Measurements from ENCODE around the gene RELN.
"Not testable (repeated sequence)": the region's sequence is repeated elsewhere in the genome, so short reads cannot be mapped to it uniquely, and the experiment has no call there.

RELN gene

DNA sequence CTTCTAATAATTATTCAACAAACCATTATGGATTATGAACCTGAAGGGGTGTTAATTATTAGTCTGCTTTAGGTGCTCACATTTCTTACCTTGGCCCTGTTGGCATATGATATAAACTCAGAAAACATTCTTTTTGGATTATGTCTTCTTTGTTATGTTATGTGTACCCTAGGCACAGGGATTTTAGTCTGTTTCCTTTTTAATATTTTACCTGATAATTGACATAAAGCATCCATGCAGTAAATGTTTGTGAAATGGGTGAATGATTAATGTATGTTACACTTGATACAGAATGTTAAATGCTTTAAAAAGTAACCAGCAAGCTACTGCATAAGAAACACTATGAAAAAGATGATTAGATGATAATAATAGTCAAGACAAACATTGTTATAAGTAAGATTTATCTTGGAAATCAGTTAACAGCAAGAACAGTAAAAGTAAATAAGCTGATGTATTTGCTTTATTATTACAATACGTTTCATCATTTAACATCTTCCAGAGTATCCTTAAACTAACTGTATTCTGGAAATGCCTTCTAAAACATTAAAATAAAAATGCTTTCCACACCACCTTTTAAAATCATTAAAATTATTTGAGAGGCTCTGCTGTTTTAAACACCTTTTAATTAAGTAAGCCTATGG, 204.7 kb downstream of the RELN start:
- DNase-seq (ENCODE audit: low spot score): no peak

DNA sequence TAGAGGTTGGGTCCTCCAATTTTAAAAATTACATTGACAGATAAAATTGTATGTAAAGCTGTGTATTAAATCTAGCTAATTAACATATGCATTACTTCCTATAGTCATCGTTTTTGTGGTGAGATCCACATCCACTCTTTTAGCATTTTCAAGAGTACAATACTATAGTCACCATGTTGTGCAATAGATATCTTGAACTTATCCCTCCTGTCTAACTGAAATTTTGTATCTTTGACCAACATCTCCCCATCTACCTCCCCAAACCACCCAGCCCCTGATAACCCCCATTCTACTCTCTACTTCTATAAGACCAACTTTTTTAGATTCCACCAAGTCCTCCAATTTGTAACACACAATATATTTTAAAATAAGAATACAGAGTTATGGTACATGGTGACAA, 208.0 kb downstream of the RELN start:
- DNase-seq (ENCODE audit: low spot score): no peak

DNA sequence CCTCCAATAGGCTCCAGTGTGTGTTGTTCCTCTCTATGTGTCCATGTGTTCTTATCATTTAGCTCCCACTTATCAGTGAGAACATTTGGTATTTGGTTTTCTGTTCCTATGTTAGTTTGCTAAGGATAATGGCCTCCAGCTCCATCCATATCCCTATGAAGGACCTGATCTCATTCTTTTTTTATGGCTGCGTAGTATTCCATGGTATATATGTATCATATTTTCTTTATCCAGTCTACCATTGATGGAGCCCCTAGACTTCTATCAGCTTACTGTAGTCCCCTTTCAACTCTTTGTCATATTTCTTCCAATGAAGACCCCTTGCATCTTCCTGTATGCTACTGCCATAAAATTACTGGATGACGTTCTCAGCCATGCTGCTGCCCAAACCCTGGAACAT, 208.9 kb downstream of the RELN start:
- not testable (repeated sequence) for DNase-seq (ENCODE audit: low spot score)

DNA sequence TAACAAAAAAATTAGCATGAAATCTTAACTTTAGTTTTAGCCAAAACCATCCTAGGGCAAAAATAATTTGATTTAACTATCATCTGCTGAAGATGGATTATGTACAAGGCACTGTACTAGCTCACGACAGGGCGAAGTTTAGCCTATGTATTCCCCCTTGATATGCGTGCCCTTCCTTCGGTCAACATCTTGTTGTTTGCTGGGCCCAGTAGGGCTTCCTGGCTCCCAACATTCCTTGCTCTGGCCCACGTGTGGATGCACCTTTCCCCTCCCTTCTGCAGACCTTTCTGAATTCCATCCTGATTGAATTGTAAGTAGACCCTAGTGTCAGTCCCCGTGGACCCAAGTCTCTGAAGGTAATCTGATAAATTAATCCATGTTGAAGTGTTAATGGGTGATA, 212.0 kb downstream of the RELN start:
- no peak for DNase-seq (ENCODE audit: low spot score)

DNA sequence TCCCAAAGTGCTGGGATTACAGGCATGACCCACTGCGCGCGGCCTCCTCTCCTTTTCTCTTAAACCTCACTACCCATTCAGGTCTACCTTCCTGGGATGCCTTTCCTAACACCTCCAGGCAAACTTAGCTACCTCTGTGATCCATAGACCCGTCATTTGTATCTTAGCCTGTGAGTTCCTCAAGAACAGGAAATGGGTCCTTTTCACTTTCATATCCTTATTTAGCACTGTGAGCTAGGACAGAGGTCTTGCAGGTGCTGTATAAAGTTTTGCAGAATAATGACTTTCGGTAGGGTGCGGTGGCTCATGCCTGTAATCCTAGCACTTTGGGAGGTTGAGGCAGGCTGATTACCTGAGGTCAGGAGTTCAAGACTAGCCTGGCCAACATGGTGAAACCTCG, 215.7 kb downstream of the RELN start:
- no peak for DNase-seq (ENCODE audit: low spot score)

DNA sequence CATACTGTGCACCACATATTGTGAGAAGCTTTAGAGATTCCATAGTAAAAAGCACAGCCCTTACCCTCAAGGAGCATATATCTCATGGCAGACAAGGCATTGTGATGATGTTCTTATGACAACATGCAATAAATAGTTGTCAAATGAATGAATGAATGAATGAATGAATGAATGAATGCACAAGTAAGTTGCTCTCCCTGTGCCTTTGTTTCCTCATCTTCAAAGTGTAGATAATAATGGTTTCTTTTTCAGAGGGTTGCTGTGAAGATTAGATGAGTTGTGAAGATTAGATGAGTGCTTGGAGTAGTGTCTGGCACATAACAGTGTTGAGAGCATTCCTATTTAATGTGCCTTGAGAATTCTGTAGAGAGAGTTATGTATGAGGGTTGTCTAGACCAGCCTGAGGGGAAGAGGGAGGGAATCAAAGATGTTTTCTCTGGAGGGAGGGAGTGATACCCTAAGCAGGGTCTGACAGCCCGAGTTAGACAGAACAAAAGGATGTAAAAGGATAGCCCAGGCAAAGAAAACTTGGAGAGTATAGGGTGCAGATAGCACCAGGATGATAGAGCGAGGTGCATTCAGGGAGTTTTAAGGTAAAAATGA, 217.2 kb downstream of the RELN start:
- no peak for DNase-seq (ENCODE audit: low spot score)

DNA sequence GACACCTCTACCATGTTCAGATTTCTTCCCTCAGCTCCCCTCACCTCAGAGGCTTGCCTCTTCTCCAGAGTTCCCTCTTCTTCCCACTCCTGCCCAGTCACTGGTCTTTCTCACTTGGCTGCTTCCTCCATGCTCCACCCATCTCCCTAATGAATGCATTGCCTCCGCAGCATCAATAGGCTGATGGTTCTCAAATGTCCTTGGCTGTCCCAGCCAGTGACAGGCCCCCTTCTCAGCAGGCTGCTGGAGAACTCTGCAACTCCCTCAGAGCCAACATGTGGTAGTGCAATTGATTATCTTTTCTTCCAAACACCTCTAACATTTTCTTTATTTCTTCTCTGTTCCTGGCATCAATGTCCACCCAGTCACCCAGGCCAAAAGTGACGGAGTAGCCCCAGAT, 218.2 kb downstream of the RELN start:
- DNase-seq (ENCODE audit: low spot score): no peak

DNA sequence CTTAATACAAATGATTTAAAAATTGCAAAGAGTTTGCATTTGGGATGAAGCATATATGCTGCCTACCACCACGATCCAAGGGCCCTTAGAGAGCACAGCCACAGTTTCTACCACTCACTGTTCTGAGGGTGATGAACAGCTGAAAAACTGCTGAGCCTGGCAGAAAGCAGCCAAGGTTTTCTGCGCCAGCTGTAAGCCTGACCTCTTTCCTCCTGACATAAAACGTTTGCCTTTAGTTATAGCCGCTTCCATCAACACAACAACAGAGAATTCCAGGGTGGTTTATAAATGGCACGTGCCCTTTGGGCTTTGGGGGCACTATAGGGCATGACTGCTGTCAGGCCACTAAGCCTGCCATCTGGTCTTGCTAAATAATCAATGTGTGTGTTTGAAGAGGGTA, 222.8 kb downstream of the RELN start:
- no peak for DNase-seq (ENCODE audit: low spot score)

DNA sequence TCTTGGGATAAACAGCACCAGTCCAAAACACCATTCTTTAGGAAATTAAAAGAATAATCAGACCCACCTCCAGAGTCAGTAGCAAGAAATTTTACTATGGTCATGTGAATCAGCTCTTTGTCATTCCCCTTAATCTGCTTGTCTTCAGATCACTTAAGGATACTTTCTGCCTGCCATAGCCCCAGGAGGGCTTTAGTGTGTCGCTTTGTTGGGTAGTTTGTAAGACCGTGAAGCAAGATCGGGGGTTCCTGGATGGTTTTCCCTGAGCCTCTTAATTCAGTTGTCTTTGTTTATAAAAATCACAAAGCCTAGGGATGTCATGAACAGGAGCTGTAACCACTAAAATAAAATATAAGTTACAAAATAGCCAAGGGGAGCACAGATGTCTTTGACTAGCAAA, 223.6 kb downstream of the RELN start:
- DNase-seq (ENCODE audit: low spot score): no peak

DNA sequence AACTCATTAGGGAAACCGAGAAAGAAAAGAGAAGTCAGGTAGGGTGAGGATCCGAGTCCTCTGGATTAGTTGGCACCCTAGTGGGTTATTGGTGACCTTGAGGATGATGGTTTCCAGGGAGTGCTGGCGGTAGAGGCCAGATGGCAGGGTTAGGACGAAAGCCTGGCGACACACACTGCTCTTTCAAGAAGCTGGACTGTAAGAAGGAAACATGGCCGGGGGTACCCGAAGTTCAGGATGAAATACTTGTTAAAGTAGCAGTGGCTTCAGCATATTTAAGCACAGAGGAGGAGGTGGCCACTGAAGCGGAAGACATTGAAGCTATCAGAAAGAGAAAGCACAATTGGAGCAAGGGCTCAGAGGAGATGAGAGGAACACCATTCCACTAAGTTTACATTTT, 224.6 kb downstream of the RELN start:
- no peak for DNase-seq (ENCODE audit: low spot score)

DNA sequence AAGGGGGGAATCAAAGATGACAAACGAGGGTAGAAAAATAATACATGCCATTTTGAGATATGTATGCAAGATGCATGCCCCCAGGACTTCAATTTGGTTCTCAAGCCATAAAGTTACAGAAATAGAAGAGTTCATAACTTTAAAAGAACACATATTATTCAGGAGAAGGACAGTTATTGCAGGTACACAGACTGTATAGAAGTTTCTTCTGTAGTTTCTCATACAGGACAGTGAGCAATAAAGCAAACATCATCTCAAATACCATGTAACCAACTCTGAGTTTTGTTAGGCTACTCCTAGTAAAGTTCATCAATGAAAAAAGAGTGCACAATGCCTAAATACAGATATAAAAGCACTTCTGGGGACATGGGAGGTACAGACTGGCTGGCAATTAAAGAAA, 226.6 kb downstream of the RELN start:
- DNase-seq (ENCODE audit: low spot score): no peak

DNA sequence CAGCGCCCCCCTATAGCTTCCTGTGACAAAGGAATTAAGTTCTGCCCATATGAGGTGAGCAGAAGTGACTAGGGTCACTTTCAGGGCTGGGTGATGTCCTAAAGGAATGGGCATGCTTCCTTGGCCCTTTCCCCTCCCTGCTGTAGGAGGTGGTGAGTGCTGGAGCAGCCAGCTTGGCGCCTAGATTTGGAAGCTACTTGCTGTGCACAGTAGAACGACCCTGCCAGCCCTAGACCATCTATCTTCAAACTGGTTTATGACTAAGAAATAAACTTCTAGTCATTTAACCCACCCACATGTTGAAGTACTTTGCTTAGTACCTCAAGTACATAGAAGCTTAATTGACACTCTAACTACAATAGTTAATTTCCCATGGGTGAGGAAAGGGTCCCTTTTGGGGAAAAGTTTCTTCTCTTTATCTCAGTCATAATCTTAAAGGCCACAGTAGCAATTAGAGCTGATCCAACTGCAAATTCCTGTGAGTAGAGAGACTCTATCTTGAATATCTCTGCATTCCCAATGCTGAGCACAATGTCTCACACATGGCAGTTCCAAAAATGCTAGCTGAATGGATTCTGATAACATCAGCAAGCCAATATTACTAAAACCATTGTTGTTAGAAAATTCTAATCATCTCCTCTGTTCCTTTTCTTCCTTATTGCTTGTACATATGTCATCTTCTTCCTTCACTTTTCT, 227.2 kb downstream of the RELN start:
- no peak for DNase-seq (ENCODE audit: low spot score)

DNA sequence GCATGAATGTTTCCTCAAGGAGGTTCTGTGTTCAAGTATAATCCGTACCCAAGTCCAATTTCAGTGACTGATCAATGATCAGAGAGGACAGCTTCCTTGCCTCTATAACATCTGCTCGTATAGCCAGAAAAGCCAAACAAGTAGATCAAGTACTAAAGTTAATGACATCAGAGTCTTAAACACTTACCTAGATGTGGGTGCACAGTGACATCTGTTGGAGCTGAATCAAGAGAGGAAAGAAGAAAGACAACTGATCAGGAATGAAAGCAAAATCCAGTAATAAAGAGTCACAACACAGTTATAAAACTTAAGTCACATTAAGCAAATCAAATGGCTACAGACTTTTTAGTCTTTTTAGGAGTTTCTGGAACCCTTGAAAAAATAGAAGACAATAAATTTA, 236.5 kb downstream of the RELN start:
- no peak for DNase-seq (ENCODE audit: low spot score)

DNA sequence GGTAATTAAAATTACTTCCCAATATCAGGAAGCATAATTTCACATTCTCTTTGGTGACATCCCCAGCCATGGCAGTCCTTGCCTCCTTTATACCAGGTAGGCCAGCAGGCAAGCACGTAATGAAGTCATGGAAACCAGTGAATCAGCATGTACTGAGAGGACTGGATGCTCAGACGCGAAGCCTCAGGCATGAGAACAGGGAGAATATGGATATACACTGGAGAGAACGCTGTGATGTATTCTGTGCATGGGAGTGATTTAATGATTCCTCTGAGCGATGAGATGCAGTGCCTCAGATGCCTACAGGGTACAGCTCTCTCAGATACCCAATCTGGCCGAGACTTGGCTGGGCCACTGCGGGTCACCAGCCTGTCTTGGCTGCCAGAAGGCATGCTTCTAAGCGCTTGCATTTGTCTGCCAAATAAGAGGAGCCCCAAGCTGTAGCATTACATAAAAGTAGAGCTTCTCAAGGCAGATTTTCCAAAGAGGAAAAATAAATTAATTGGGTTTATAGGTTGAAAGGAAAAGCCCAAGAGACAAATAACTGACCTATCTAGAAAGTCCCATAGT, 238.1 kb downstream of the RELN start:
- DNase-seq (ENCODE audit: low spot score): no peak

DNA sequence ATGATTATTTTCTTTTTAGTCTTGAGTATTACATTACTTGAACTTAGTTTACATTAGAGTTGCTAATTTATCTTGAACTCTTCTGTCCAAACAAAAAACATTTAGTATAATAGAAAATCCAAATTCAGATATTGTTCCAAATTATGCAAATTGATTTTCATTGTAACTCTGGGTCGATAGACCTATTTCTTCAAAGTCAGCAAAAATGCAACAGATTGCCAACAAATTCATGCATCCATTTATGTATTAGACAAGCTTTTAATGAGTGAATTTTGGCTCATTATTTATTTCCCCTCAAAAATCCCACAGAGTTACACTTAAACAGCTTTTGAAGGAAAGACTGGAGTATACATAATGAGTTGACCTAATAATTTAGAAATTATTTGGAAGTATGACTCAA, 240.8 kb downstream of the RELN start:
- DNase-seq (ENCODE audit: low spot score): no peak

DNA sequence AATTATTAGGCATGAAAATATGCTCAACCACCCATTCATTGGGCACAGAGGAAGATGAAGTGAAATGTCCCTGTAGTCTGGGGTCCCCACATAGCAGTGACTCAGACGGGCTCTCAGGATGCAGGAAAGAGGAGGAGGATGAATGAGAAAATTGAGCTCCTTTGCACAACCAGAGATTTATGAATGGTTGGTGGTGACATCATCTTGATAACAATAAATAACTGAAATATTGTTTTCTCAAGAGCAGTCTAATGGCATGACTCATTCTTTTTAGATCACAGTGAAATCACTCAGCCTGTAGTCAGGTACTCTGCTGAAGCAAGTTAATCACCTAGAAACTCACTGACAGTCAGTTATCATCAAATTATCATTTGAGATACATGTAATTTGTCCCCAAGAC, 254.1 kb downstream of the RELN start:
- DNase-seq (ENCODE audit: low spot score): no peak

DNA sequence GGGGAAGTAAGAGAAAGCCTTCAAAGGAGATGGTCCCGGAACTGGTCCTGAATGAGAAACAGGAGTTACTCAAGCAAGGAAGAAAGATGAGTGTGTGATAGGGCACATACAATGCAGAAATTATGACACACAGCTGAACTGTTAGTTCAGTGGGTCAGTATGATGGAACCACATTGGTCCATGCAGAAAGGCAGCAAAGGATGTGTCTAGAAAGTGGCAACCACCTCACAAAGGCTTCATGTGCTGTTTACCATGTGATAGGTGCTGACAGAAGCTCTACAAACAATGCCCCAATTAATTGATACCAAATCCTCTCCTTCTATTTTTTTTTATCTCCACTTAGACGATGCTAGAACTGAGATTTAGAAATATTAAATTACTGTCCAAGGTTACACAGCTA, 258.3 kb downstream of the RELN start:
- no peak for DNase-seq (ENCODE audit: low spot score)

DNA sequence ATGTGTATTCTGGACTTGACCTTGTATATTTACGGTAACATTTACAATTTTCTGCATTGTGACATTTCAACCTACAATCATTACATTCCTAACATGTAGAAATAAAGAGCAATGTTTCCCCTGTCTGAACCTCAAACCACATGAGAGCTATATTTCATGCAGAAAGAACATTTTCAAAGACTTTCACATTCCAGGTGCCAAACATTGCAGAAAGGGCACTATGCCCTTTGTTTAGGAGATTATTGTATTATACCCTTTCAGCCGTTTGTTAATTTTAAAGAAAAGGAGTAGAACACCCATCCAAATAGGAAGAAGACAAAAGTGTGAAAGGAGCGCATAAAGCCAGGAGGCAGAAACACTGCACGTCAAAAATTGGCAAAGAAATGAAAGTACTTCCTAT, 260.4 kb downstream of the RELN start:
- no peak for DNase-seq (ENCODE audit: low spot score)

DNA sequence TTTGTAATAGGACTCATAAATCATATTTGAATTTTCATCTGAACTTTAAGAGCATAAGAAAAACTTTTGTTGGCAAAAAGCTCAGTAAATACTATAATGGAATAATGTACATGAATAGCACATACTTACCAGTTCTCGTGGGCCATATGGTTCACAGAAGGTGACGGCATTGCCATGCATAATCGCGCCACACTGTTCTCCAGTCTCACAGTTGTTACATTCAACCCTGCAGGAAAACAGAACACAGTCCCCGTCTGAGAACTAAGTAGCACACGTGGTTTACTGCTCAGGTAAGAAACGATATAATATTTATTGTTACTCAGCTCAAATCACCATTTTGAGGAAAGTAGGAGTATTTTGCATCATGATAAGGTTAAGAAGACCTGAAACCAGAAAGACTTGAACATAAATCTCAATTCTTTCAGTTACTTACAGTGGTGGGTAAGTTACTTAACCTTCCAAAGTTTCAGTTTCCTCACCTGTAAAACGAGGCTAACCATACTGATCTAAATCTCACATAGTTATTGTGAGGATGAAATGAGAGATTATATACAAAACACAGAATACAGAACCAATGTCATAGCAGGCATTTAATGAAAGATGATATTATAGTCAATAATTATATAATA, 261.4 kb downstream of the RELN start:
- no peak for DNase-seq (ENCODE audit: low spot score)

DNA sequence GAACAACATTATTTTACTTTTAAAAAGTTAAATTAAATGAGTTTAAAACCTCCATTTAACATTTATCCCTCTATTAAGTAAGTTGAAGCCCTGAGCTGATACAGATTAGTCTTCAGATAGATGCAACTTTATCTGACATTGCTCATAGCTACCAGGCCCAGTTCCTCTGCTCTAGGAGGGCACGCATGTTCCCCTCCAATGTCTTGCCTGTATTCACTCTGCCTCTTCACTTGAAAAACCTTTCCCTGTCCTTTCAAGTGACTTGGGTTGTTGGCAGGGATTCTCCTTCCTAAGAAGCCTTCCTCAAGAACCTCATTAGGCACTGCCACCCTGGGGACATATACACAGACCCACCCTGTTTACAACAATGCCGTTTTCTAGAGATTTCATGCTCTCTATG, 270.4 kb downstream of the RELN start:
- DNase-seq (ENCODE audit: low spot score): no peak

DNA sequence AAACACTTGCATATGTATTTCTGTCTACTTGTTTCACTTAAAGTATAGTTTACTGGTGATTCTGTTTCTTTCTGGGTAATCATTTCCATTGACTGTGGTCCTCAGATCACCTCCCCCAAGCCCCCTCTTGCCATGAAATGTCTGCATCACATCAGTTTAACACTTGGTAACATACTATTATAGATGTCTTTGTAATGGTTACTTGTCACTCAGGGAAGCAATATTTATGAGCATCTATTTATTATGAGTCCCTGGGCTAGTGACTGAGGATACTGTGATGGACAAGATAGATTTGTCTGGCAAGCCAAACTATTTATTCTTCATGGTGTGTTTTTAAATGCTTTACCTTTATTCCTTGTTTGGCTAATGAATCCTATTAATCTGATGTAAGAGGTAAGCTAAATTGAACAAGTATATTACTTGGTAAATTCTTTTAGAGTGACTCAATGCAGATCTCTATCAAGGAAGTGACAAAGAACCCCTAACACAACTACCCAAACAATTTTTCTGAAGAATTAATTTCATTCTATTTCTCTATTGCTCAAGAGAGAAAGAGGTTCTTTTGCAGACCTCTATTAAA, 270.9 kb downstream of the RELN start:
- DNase-seq (ENCODE audit: low spot score): no peak

DNA sequence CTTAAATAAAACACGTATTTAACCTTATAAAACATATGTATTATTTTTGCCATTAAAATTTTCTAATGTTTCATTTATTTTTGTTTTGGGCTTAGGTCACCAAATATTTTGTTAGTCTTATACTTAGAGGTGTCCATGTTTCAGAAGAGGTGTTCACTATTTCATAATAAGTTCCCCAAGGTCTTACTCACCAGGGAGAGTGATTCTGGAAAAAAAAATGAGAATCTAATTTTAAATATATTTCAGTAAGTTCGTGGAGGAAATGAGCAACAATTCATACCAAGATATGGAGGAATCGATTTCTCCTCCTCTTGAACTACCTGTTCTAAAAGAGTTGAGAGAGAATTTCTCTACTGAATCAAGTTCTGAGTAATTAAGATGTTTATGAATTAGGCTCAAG, 271.9 kb downstream of the RELN start:
- DNase-seq (ENCODE audit: low spot score): no peak

Data from left forelimb (tissue), 1 donor.